Activated naive CD4-positive, alpha-beta T cell (primary cell): ENCODE data around the gene ARMC3.
"Not testable (repeated sequence)": the region's sequence is repeated elsewhere in the genome, so short reads cannot be mapped to it uniquely, and the experiment has no call there.

ENCODE experiments used
- DNase-seq, 4 experiments: peaks; one replicate each; lab custom pipeline; 2025; lab: John Stamatoyannopoulos, UW

Gene ARMC3

GRCh38 chr10:23051278-23051677 is 123.4 kb downstream of the ARMC3 start:
- DNase-seq, result no peak

- DNase-seq, result no peak
Observed at GRCh38 chr10:23051855-23052331, 124.0 kb downstream of the ARMC3 start.

DNA sequence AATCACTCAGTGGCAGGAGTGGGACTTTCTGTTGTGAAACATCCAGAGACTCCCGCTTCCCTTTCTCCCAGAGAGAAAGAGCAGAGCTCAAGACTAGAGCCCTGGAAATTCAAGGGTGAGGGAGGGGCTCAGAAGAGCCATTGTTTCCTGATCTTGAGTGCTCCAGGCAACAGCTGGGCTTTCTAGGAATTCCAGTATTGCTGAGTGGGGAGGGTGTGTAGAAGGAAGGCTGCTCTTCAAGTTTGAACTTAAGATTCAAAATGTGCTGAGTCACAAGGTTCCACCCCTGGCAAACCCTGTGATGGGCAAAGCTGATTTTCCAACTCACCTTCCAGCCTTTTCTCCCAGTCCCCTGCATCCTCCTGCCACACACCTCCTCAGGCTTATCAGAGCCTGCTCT is 125.2 kb downstream of the ARMC3 start:
- no peak for DNase-seq

DNA sequence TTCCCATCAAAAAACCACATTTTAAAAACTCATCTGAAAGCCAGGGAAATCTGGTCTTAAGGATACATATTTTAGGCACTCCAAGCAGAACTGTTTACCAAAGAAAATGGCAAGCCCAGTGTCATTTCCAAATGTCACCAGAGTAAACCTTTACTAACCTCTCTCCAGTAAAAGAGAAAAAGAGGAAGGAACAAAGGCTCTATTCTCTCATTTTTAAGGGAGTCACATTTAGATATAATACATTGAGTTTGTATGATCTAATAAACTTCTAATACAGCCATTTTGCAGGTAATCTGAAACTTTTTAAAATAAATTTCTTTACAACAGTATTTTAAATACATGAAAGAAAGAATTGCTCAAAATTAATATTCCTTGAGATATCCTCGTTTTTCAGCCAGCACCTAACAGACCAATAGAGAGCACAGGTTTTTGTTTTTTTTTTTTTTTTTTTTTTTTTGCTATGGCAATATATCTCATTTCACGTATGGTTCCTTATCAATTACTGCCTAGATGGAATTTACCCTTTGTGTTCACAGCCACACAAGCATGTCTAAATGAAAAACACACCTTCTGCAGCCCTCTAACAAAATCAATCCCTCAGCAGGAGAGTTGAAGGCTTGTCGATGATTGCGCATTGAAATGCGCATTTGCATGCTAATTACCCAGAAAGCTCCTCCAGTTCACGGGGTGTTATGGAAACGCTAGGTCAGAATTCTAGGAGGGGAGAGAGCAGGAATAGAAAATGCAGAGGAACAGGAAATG is 127.8 kb downstream of the ARMC3 start:
- DNase-seq, result no peak

DNA sequence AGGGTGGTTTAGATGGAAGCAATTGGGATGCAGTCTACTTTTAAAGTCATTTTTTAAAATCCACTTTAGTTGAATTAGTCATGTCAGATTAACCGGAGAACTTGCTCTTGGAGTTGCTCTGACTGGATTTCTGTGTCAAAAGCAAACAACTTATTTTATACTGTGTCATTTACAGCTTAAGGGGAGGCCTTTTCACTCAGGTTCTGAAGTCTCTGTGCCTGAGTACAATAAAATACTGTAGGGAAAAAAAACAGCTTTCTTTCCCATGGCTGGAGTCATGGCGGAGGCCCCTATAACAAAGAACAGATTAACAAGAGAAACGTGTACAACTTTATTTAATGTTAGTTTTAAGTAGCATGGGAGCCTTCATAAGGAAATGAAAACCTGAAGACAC is 128.3 kb downstream of the ARMC3 start:
- DNase-seq, result no peak

DNA sequence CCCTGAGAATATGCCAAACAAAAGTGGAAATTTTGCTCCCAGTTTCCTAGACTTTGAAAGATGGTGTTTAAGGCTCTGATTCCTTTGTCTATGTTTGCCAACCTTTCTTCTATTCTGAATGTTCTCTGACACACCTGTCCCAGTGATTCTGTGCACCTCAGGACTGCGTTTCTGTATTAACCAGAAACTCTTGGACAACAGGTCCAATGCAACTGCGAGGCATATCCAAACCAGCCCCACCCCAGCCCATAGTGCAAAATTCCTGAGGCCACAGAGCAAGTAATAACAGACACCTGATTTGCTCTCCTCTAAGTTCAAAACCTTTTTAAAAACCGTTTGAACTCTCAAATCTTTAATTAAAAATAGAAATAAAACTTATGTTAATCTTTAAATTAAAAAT is 130.5 kb downstream of the ARMC3 start:
- no peak for DNase-seq

- DNase-seq, result no peak
Observed at GRCh38 chr10:23060918-23061317, 133.1 kb downstream of the ARMC3 start.

- DNase-seq, result no peak
Observed at GRCh38 chr10:23063045-23063972, 135.5 kb downstream of the ARMC3 start.

GRCh38 chr10:23063973-23064812 is 136.3 kb downstream of the ARMC3 start:
- no peak for DNase-seq

DNA sequence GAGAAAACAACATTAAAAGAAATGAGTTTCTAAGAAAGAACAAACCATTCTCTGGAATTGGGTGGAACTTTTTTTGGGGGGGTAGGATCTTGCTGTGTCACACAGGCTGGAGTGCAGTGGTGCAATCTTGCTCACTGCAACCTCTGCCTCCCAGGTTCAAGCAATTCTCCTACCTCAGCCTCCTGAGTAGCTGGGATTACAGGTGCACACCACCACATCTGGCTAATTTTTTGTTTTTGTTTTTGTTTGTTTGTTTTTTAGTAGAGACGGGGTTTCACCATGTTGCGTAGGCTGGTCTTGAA is 136.9 kb downstream of the ARMC3 start:
- DNase-seq, result not testable (repeated sequence)

DNA sequence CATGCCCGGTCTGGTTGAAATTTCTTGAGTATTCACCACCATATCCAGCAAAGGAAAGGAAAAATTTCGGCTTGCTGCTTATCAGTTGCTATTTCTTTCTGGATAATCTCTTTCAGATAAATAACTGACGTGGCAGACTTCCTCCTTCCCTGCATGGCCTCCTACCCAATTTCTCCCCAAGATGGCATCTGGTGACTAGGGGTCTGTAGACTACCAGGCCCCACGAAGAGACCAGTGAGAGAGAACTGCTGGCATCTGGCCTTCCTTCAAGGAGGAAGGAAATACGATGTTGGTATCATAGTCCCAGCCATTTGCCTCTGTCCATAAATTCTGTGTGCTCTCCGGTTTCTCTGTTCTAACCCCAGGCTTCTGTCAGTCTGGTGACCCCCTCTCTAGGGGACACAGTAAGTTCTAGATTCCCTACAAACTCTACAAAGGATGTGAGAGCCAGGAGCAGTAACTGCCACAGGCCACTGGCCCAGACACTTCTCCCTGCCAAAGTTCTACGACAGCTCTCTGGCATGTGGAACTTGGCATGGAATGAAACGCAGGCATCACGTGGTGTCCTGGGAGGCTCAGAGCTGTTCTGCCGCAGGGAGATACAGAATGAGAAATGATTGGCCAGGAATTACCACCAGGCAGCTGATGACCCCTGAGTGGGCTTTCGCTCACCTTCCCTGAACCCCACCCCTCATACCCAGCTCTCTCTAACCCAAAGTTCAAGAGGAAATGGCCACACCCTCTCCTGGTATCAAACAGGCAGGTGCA is 137.5 kb downstream of the ARMC3 start:
- no peak for DNase-seq

DNA sequence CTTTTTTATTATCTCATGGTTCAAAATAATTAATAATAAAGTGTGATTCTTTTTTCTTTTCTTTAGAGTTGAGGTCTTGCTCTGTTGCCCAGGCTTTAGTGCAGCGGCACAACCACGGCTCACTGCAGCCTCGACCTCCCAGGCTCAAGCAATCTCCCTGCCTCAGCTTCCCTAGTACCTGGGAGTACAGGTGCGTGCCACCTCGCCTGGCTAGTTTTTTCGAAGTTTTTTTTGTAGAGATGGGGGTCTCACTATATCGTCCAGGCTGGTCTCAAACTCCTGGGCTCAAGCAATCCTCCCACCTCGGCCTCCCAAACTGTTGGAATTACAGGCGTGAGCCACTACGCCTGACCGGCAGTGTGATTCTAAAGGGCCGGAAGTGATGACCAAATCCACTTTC is 139.5 kb downstream of the ARMC3 start:
- no peak for DNase-seq

GRCh38 chr10:23067939-23068775 is 140.3 kb downstream of the ARMC3 start:
- peak; percentile 6 to 59 (median 52) for DNase-seq

GRCh38 chr10:23069019-23069815 is 141.4 kb downstream of the ARMC3 start:
- DNase-seq, result no peak

- DNase-seq, result not testable (repeated sequence)
Observed at GRCh38 chr10:23070092-23070912, 142.4 kb downstream of the ARMC3 start.

DNA sequence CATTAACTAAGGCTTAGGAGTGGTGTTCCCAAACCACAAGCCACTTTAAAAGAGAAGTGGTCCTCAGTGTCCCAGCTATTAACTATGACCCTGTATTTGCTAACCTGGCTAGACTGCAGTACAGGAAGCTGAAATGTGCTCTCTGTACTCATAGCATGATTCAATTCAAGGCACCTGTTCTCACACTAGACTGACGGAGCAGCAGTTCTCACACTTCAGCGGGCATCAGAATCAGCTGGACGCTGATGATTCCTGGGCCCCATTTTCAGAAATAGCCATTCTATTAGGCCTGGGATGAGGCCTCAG is 143.0 kb downstream of the ARMC3 start:
- DNase-seq, result no peak

DNA sequence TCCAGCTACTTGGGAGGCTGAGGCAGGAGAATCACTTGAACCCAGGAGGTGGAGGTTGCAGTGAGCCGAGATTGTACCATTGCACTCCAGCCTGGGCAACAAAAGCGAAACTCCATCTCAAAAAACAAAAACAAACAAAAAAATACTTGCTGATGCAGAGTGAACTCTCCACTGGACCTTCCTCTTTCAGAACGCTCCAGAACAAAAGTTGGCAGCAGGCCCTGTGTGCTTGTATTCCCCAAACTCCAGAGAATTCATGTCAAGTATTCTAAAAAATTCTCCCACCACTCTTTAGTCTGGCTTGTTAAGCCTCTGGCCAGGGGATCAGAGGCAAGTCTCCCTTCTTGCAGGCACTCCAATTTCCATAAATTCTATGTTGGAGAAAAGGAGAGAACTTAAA is 144.7 kb downstream of the ARMC3 start:
- DNase-seq, result not testable (repeated sequence)

DNA sequence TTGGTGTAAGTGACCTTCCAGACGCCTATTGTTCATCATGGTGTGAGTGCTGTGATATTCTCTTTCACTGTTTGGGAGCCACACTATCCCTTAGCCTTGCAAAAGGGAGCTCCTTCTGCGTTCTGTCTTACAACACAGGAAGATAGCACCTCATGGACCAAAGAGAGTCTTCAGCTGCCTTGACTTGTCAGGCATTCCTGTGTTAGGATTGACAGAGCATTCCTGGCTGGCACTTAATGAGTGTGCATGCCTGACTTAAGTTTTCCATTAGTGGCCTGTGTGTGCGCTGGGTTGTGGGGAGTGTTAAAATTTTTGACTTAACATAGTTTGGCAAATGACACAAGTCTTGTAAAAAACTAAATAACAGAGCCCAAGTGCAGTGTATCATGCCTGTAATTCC is 145.7 kb downstream of the ARMC3 start:
- DNase-seq, result no peak

GRCh38 chr10:23075672-23076071 is 147.8 kb downstream of the ARMC3 start:
- DNase-seq, result no peak
